PC-3 (cell line): ENCODE results near the gene STK11IP. TPM values are rescaled to one million over a fixed set of nuclear protein-coding genes. Genes with fewer than 3 reads are reported as not detected.

ENCODE experiments used
- ATAC-seq: fragments of 200-7000 bp; cut with Tn5 transposase; 2 replicates; pipeline ENCODE4 v1.9.1; 2020; ENCODE audit warnings: mild to moderate bottlenecking, moderate library complexity
- BruUV-seq: library from RNA; stranded (reverse); fragments of 400-500 nt; replicated peaks from 2 replicates; lab custom pipeline; 2021; lab: Mats Ljungman, UMichigan
- CTCF ChIA-PET: fragments of 300-600 bp; sonication (Branson Sonifier 250); formaldehyde crosslinking; loops from one replicate; lab custom pipeline; 2022; ENCODE audit warnings: antibody characterized with exemption; lab: Charles Lee
- POLR2A ChIA-PET: fragments of 300-600 bp; sonication (Branson Sonifier 250); formaldehyde crosslinking; loops from one replicate; lab custom pipeline; 2022; ENCODE audit warnings: antibody characterized with exemption; ENCODE audit not compliant: unreplicated experiment; lab: Charles Lee
- DNase-seq: peaks from one replicate; pipeline ENCODE4 v3.0.0-alpha.2; 2015
- H2AFZ ChIP-seq: fragments of 300-600 bp; sonication (generic); 2 replicates; pipeline ENCODE4 v1.6.0; 2016; ENCODE audit warnings: antibody characterized with exemption, low read length
- H3F3A ChIP-seq: fragments of 300-600 bp; sonication (generic); one replicate; pipeline ENCODE4 v1.6.0; 2017; ENCODE audit warnings: antibody characterized with exemption, low read length, control low read depth, mild to moderate bottlenecking; ENCODE audit not compliant: unreplicated experiment
- H3K27ac ChIP-seq: fragments of 300-600 bp; sonication (generic); 2 replicates; pipeline ENCODE4 v1.5.1; 2016; ENCODE audit warnings: mild to moderate bottlenecking, low read length
- H3K27me3 ChIP-seq: fragments of 300-600 bp; sonication (generic); 2 replicates; pipeline ENCODE4 v1.6.1; 2016; ENCODE audit warnings: low read length, mixed read lengths
- H3K36me3 ChIP-seq: fragments of 300-600 bp; sonication (generic); 2 replicates; pipeline ENCODE4 v1.6.1; 2016; ENCODE audit warnings: low read depth, mixed run types, low read length, mixed read lengths
- H3K4me1 ChIP-seq: fragments of 300-600 bp; sonication (generic); 2 replicates; pipeline ENCODE4 v1.5.1; 2016; ENCODE audit warnings: low read length; ENCODE audit not compliant: insufficient read depth
- H3K4me2 ChIP-seq: fragments of 300-600 bp; sonication (generic); 2 replicates; pipeline ENCODE4 v1.6.0; 2016; ENCODE audit warnings: low read length
- H3K4me3 ChIP-seq: fragments of 300-600 bp; sonication (generic); 2 replicates; pipeline ENCODE4 v1.5.1; 2016; ENCODE audit warnings: mild to moderate bottlenecking, low read length, mixed read lengths
- H3K79me2 ChIP-seq: fragments of 300-600 bp; sonication (generic); 2 replicates; pipeline ENCODE4 v1.6.1; 2017; ENCODE audit warnings: low read length, mixed read lengths
- H3K9ac ChIP-seq: fragments of 300-600 bp; sonication (generic); 2 replicates; pipeline ENCODE4 v1.6.0; 2016; ENCODE audit warnings: mild to moderate bottlenecking, low read length
- H3K9me2 ChIP-seq: fragments of 300-600 bp; sonication (generic); replicated peaks from 2 replicates; pipeline ENCODE4 v1.6.1; 2016; ENCODE audit warnings: mixed run types, low read length, mixed read lengths
- H3K9me3 ChIP-seq: fragments of 300-600 bp; sonication (generic); 2 replicates; pipeline ENCODE4 v1.6.1; 2016; ENCODE audit warnings: low read length, mixed read lengths
- H4K20me1 ChIP-seq: fragments of 300-600 bp; sonication (generic); 2 replicates; pipeline ENCODE4 v1.6.1; 2016; ENCODE audit warnings: low read length, mixed read lengths
- CTCF ChIP-seq: fragments of 300-600 bp; sonication (generic); conservative IDR thresholded peaks from 2 replicates; pipeline ENCODE4 v1.5.1; 2017; ENCODE audit warnings: antibody characterized with exemption, low read depth, mild to moderate bottlenecking, low read length
- EZH2 ChIP-seq: fragments of 300-600 bp; sonication (generic); IDR thresholded peaks from one replicate; pipeline ENCODE4 v1.6.1; 2017; ENCODE audit warnings: antibody characterized with exemption, mild to moderate bottlenecking, low read length; ENCODE audit not compliant: unreplicated experiment
- EZH2phosphoT487 ChIP-seq: fragments of 300-600 bp; sonication (generic); IDR thresholded peaks from 2 replicates; pipeline ENCODE4 v1.6.1; 2018; ENCODE audit warnings: mild to moderate bottlenecking, antibody characterized with exemption, low read length, borderline replicate concordance
- intact Hi-C: fragments of 100-400 bp; cut with micrococcal nuclease; formaldehyde crosslinking; loops from 2 replicates; pipeline ENCODE4 v1.9.0; 2023
- total RNA-seq: library from RNA; depleted of rRNA; stranded (reverse); fragments of >200 nt; gene quantifications from 2 replicates; pipeline ENCODE4 v1.2.3, GENCODE V29; 2014

STK11IP gene
- total RNA-seq, 1 experiment from 2014 or later = 17.7 TPM

- Histone ChIP-seq H3K4me1 (peaks cover 29% of the 10 kb centered on the region), H3K4me3 (no peak overlapping the region), H2AFZ (no peak overlapping the region), H3K27ac (peak overlapping the region; percentile 29; the same call in 1 of the 2 replicates), H3K9me2 (no peaks in the 10 kb centered on the region), H3F3A (no peaks in the 10 kb centered on the region), H3K4me2 (peak overlapping the region; percentile 71; the same call in 1 of the 2 replicates), H3K79me2 (peaks cover 2% of the 10 kb centered on the region; the same call in 1 of the 2 replicates), H3K9ac (no peak overlapping the region), H3K36me3 (no peaks in the 10 kb centered on the region), H3K9me3 (no peaks in the 10 kb centered on the region), H3K27me3 (no peaks in the 10 kb centered on the region), H4K20me1 (no peaks in the 10 kb centered on the region)
- no peak for ATAC-seq
- DNase-seq = no peak
- no TSS peak for BruUV-seq
- intact Hi-C loops = loop anchor here (2.0 kb wide), 1 partner anchor 21 kb away; the partner anchor contains the start of gene STK11IP
- TF ChIP-seq CTCF (no peak), EZH2phosphoT487 (no peak), EZH2 (no peak)
- ChIA-PET CTCF (no interaction called here), POLR2A (no interaction called here)
Measured at GRCh38 chr2:219575566-219576504, 21.8 kb upstream of the STK11IP start.

DNA sequence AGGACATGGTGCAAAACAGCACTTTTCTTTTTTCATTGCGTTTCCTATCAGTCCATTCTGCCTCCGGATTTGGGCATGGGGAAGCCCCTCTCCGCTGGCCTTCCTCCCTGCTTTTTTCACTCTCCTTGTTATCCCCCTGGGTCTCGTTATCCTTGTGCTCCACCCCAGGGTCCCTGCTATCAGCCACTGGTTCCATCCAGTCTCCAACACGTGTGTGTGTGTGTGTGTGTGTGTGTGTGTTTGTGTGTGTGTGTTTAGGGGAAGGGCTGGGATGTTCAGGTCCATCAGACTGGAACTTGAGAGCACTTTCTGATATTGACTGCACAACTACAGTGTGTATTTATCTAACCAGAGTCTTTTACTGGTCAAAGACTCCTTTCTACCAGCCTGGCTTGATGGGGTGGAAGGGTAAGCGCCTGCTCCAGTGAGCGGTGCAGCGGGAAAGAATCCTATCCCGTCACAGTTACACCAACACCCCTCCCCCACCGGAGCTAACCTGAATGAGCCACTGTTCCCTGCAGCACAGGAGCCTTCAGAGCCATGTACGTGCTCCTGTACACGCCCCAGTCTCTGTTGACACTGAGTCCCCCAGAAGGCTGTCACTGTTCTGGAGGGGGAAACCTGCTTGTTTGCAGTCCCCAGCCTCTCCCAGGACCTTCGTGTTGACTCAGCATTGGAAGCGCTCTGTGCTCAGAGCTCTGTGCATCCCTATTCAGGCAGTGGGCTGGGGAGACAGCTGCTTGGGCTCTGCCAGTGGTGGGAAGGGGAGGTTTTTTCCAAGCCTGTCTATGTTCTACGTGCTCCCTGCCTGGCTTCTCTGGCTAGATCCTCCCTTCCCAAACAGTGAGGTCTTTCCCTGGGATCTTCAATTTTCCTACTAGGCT, 20.9 kb upstream of the STK11IP start:
- no peak for TF ChIP-seq EZH2
- no peak for TF ChIP-seq EZH2phosphoT487
- no peak for TF ChIP-seq CTCF
- Histone ChIP-seq H3K27me3 (no peaks in the 10 kb centered on the region), H4K20me1 (no peaks in the 10 kb centered on the region), H3K36me3 (no peaks in the 10 kb centered on the region), H2AFZ (peak overlapping the region; percentile 66), H3K4me3 (peak overlapping the region; percentile 35; the same call in 1 of the 2 replicates), H3K9ac (no peak overlapping the region), H3F3A (no peaks in the 10 kb centered on the region), H3K4me2 (peak overlapping the region; percentile 71), H3K79me2 (no peaks in the 10 kb centered on the region), H3K27ac (peak overlapping the region; percentile 39), H3K9me2 (no peaks in the 10 kb centered on the region), H3K9me3 (no peaks in the 10 kb centered on the region), H3K4me1 (peaks cover 25% of the 10 kb centered on the region)
- no TSS peak for BruUV-seq
- ATAC-seq (peak; percentile 82), DNase-seq (peak; percentile 75)
- ChIA-PET CTCF (no interaction called here), POLR2A (no interaction called here)
- intact Hi-C loops = loop anchor here (2.0 kb wide), 1 partner anchor 20 kb away; the partner anchor contains the start of gene STK11IP
